ENCODE results near the gene TCAIM.
A peak's percentile ranks its signal among the peaks of the same experiment; 100 is the strongest.

TCAIM gene

GRCh38 chr3:44338010-44338827, at the start of gene TCAIM:
TCAIM (plus strand) TSS chr3:44338766; CDS start chr3:44354783, 16,017 bp downstream.
- peak; percentile 97 for DNase-seq (ENCODE audit: low spot score)

GRCh38 chr3:44289882-44290462, 48.6 kb upstream of the TCAIM start:
- no peak for DNase-seq (ENCODE audit: low spot score)

GRCh38 chr3:44292276-44292675, 46.3 kb upstream of the TCAIM start:
- DNase-seq (ENCODE audit: low spot score) = no peak

- DNase-seq (ENCODE audit: low spot score) = no peak
Measured at GRCh38 chr3:44292947-44293346, 45.6 kb upstream of the TCAIM start.

GRCh38 chr3:44297255-44297654, 41.3 kb upstream of the TCAIM start:
- no peak for DNase-seq (ENCODE audit: low spot score)

- DNase-seq (ENCODE audit: low spot score) = no peak
Measured at GRCh38 chr3:44301746-44302145, 36.8 kb upstream of the TCAIM start.

GRCh38 chr3:44309500-44309899, 29.1 kb upstream of the TCAIM start:
- DNase-seq (ENCODE audit: low spot score) = no peak

- DNase-seq (ENCODE audit: low spot score) = no peak
Measured at GRCh38 chr3:44318891-44319311, 19.7 kb upstream of the TCAIM start.

- DNase-seq (ENCODE audit: low spot score) = no peak
Measured at GRCh38 chr3:44321335-44321734, 17.2 kb upstream of the TCAIM start.

- no peak for DNase-seq (ENCODE audit: low spot score)
Measured at GRCh38 chr3:44323341-44323955, 15.1 kb upstream of the TCAIM start.

GRCh38 chr3:44324584-44324983, 14.0 kb upstream of the TCAIM start:
- DNase-seq (ENCODE audit: low spot score) = no peak

GRCh38 chr3:44326019-44326418, 12.5 kb upstream of the TCAIM start:
- DNase-seq (ENCODE audit: low spot score) = no peak

- no peak for DNase-seq (ENCODE audit: low spot score)
Measured at GRCh38 chr3:44326515-44326914, 12.1 kb upstream of the TCAIM start.

GRCh38 chr3:44329946-44330345, 8.6 kb upstream of the TCAIM start:
- DNase-seq (ENCODE audit: low spot score) = no peak

- no peak for DNase-seq (ENCODE audit: low spot score)
Measured at GRCh38 chr3:44330444-44330843, 8.1 kb upstream of the TCAIM start.

GRCh38 chr3:44334326-44334725, 4.2 kb upstream of the TCAIM start:
- DNase-seq (ENCODE audit: low spot score) = no peak

- no peak for DNase-seq (ENCODE audit: low spot score)
Measured at GRCh38 chr3:44337248-44337785, 1.2 kb upstream of the TCAIM start.

- no peak for DNase-seq (ENCODE audit: low spot score)
Measured at GRCh38 chr3:44338828-44339127, 212 bp downstream of the TCAIM start.

GRCh38 chr3:44339181-44340057, 853 bp downstream of the TCAIM start:
- DNase-seq (ENCODE audit: low spot score) = no peak

- DNase-seq (ENCODE audit: low spot score) = no peak
Measured at GRCh38 chr3:44340058-44340395, 1.5 kb downstream of the TCAIM start.

- peak; percentile 30 for DNase-seq (ENCODE audit: low spot score)
Measured at GRCh38 chr3:44342176-44342790, 3.7 kb downstream of the TCAIM start.

- DNase-seq (ENCODE audit: low spot score) = no peak
Measured at GRCh38 chr3:44343421-44343820, 4.9 kb downstream of the TCAIM start.
